Posterior vena cava (tissue), 2 donors: ENCODE results near the gene ISL2. TPM values are rescaled to one million over a fixed set of nuclear protein-coding genes. Genes with fewer than 3 reads are reported as not detected.

Experiments used
- total RNA-seq, 2 donors: library from RNA; stranded (reverse); fragmentation: NEBNext Ultra II Directional; extraction: Animal tissue kit (Norgen Biotek cat#: 25700); gene quantifications; one replicate each; pipeline ENCODE4 v1.2.1, GENCODE V29; 2021
- donor health status: DM: yes; HTN: yes; CAD: no.
- donor health status: DM: yes; HTN: yes; CAD: no.

The ISL2 gene
- total RNA-seq, 2 donors from 2014 or later, result not detected

Other genes with a start within 250 kb of the ISL2 start
- 10 to 100 TPM; 68.6 to 98.4 TPM for gene ETFA, start 25.3 kb upstream of the ISL2 start, total RNA-seq